Measurements from ENCODE around the gene FOXP1. TPM values are rescaled to one million over a fixed set of nuclear protein-coding genes. Genes with fewer than 3 reads are reported as not detected.

Gene FOXP1
- total RNA-seq, 1 experiment from 2014 or later: 2.9 TPM

- Histone ChIP-seq H3K27me3 (ENCODE audit: control insufficient read depth, insufficient read depth, low read length) (no peaks in the 10 kb centered on the region), H3K4me3 (ENCODE audit: low read depth in 2 of 2, low read length in 2 of 2) (no peak overlapping the region), H3K4me1 (ENCODE audit: control insufficient read depth, insufficient read depth, low read length) (no peaks in the 10 kb centered on the region), H3K27ac (ENCODE audit: low read length) (no peak overlapping the region), H3K36me3 (ENCODE audit: control insufficient read depth, insufficient read depth, low read length) (no peaks in the 10 kb centered on the region), H3K9me3 (ENCODE audit: control insufficient read depth, insufficient read depth, low read depth, low read length) (no peaks in the 10 kb centered on the region)
- BruUV-seq (replicated peaks): no TSS peak
- CTCF ChIA-PET: no interaction called here
- DNase-seq (ENCODE audit: low read depth, low spot score) (no peak), ATAC-seq (no peak)
- POLR2A ChIA-PET: no interaction called here
- in situ Hi-C loops (cut with HindIII; ENCODE audit: low pct_unique_long_range_greater_than_20kb, low sequenced_read_pairs): no loop called here
- no peak for TF ChIP-seq POLR2AphosphoS5 (IDR thresholded peaks at IDR 0.05; ENCODE audit: low read depth, low read length)
- intact Hi-C loops (cut with micrococcal nuclease; ENCODE audit: unreplicated experiment): no loop called here
These were observed 160.2 kb downstream of the FOXP1 start for GRCh38 chr3:71423151-71423906.

DNA sequence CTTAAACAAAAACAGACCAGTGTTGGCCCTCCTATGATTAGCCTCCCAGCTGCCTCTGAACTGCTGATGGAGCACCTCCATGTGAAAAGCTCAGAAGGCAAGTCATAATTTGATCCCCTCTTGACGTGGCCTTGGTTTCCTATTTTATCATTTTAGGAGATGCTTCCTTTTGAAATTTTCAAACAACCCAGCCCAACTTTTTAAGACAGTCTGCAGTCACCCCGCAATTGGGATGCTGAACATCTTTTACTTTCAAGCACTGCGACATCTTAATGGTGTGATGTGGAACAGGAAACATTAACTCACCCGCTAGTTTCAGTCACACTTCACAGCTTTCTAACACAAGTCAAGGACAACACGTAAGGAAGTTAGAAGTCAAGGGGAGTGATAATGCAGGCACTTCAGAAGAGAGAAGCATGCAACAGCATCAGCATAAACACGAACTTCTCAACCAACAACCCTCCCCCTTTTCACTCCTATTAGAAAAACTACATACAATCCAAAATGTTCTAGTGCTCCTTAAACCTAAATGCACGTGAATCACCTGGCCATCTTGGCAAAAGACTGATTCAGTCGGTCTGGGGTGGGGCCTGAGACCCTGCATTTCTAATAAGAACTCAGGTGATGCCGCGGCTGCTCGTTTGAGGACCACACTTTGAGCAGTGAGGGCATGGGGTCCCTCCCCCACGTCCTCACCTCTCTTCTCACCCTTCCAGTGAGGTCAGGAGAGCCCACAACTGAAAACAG lies 161.5 kb downstream of the FOXP1 start:
- H3K36me3 ChIP-seq (ENCODE audit: control insufficient read depth, insufficient read depth, low read length): no peaks in the 10 kb centered on the region
- no peak for TF ChIP-seq POLR2AphosphoS5 (IDR thresholded peaks at IDR 0.05; ENCODE audit: low read depth, low read length)
- TF ChIP-seq TCF7L2 (IDR thresholded peaks at IDR 0.05; ENCODE audit: low read depth, low read length): no peak
- TF ChIP-seq REST (IDR thresholded peaks at IDR 0.05; ENCODE audit: insufficient read depth in 1 of 2, low read depth in 2 of 2, low read length in 1 of 2): no peak
- no peak for TF ChIP-seq SIN3A (IDR thresholded peaks at IDR 0.05; ENCODE audit: borderline replicate concordance, insufficient read depth, low read depth, low read length)
- TF ChIP-seq CTCF (IDR thresholded peaks at IDR 0.05): no peak
- no peaks in the 10 kb centered on the region for H3K4me1 ChIP-seq (ENCODE audit: control insufficient read depth, insufficient read depth, low read length)
- DNase-seq (ENCODE audit: low read depth, low spot score) (no peak), ATAC-seq (no peak)
- no peaks in the 10 kb centered on the region for H3K9me3 ChIP-seq (ENCODE audit: control insufficient read depth, insufficient read depth, low read depth, low read length)
- no peaks in the 10 kb centered on the region for H3K27me3 ChIP-seq (ENCODE audit: control insufficient read depth, insufficient read depth, low read length)
- no TSS peak for BruUV-seq (replicated peaks)
- POLR2A ChIA-PET: no interaction called here
- CTCF ChIA-PET: no interaction called here
- no peak overlapping the region for H3K4me3 ChIP-seq (ENCODE audit: low read depth in 2 of 2, low read length in 2 of 2)
- H3K27ac ChIP-seq (ENCODE audit: low read length): no peak overlapping the region
- intact Hi-C loops (cut with micrococcal nuclease; ENCODE audit: unreplicated experiment): no loop called here
- in situ Hi-C loops (cut with HindIII; ENCODE audit: low pct_unique_long_range_greater_than_20kb, low sequenced_read_pairs): no loop called here

GRCh38 chr3:71421475-71421819 lies 162.1 kb downstream of the FOXP1 start:
- no peak overlapping the region for H3K4me3 ChIP-seq (ENCODE audit: low read depth in 2 of 2, low read length in 2 of 2)
- no TSS peak for BruUV-seq (replicated peaks)
- DNase-seq (ENCODE audit: low read depth, low spot score): no peak
- no peaks in the 10 kb centered on the region for H3K36me3 ChIP-seq (ENCODE audit: control insufficient read depth, insufficient read depth, low read length)
- no peaks in the 10 kb centered on the region for H3K4me1 ChIP-seq (ENCODE audit: control insufficient read depth, insufficient read depth, low read length)
- no peak for ATAC-seq
- no peak for TF ChIP-seq CTCF (IDR thresholded peaks at IDR 0.05)
- TF ChIP-seq SIN3A (IDR thresholded peaks at IDR 0.05; ENCODE audit: borderline replicate concordance, insufficient read depth, low read depth, low read length): no peak
- no peak for TF ChIP-seq POLR2AphosphoS5 (IDR thresholded peaks at IDR 0.05; ENCODE audit: low read depth, low read length)
- TF ChIP-seq REST (IDR thresholded peaks at IDR 0.05; ENCODE audit: insufficient read depth in 1 of 2, low read depth in 2 of 2, low read length in 1 of 2): no peak
- no peak for TF ChIP-seq TCF7L2 (IDR thresholded peaks at IDR 0.05; ENCODE audit: low read depth, low read length)
- in situ Hi-C loops (cut with HindIII; ENCODE audit: low pct_unique_long_range_greater_than_20kb, low sequenced_read_pairs): no loop called here
- CTCF ChIA-PET: no interaction called here
- intact Hi-C loops (cut with micrococcal nuclease; ENCODE audit: unreplicated experiment): no loop called here
- H3K27me3 ChIP-seq (ENCODE audit: control insufficient read depth, insufficient read depth, low read length): no peaks in the 10 kb centered on the region
- no peak overlapping the region for H3K27ac ChIP-seq (ENCODE audit: low read length)
- no peaks in the 10 kb centered on the region for H3K9me3 ChIP-seq (ENCODE audit: control insufficient read depth, insufficient read depth, low read depth, low read length)
- POLR2A ChIA-PET: no interaction called here

Measured in Panc1 (cell line).